ENCODE measurements around the gene FAF1. TPM values are rescaled to one million over a fixed set of nuclear protein-coding genes. Genes with fewer than 3 reads are reported as not detected.

Gene FAF1
- polyA plus RNA-seq, 1 of the 3 experiments (the other 2 are of a cell fraction) = 8.7 TPM

DNA sequence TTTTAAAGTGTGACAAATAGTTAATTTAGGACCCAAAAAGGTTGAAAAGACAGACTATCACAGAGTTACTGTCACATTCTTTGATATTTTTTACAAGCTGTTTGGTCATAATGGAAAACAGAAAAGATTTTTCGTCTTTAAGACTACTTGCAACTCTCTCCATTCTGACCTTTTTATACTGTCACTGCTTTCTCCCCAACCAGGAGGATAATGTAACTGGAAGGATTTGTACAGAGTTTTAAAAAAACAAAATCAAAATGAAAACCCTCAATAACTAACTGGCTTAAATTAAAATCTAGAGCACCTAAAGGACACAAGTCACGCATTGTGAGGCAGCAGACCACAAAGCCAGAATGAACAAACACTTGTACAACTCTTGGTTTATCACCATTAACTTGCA, 257.7 kb downstream of the FAF1 start:
- Histone ChIP-seq H3K4me1 (ENCODE audit: control insufficient read depth in 1 of 2, insufficient read depth in 2 of 2, low read depth in 1 of 2, low read length in 1 of 2) (peaks cover 0 to 2% of the 10 kb centered on the region in 2 experiments; a peak in 1 of 4 replicates), H3K27ac (ENCODE audit: low read depth in 2 of 2, low read length in 1 of 2) (no peak overlapping the region), H3K9ac (no peak overlapping the region), H3K9me2 (no peaks in the 10 kb centered on the region), H3K27me3 (ENCODE audit: insufficient read depth) (no peaks in the 10 kb centered on the region), H4K20me1 (ENCODE audit: insufficient read depth) (no peaks in the 10 kb centered on the region), H3K4me3 (ENCODE audit: low read depth in 2 of 2, low read length in 1 of 2) (no peak overlapping the region), H2AFZ (ENCODE audit: low read depth) (no peak overlapping the region), H3K36me3 (replicated peaks in 1 of 2; ENCODE audit: control insufficient read depth in 1 of 2, insufficient read depth in 2 of 2, low read length in 1 of 2) (peaks cover 0 to 2% of the 10 kb centered on the region in 2 experiments), H3F3A (replicated peaks; ENCODE audit: insufficient read depth) (peaks cover 4% of the 10 kb centered on the region), H3K79me2 (ENCODE audit: insufficient read depth) (no peaks in the 10 kb centered on the region), H3K4me2 (no peak overlapping the region), H3K9me3 (no peaks in the 10 kb centered on the region)
- CTCF ChIA-PET = no interaction called here
- DNase-seq = no peak
- POLR2A ChIA-PET = no interaction called here
- WGBS (ENCODE audit: low lambda C conversion rate) = 93% methylated on average over 2 of the region's 2 CpGs
- TF ChIP-seq, protein P1, sequence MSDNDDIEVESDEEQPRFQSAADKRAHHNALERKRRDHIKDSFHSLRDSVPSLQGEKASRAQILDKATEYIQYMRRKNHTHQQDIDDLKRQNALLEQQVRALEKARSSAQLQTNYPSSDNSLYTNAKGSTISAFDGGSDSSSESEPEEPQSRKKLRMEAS (IDR thresholded peaks at IDR 0.05; ENCODE audit: low read depth) = no peak
- no peak for TF ChIP-seq SIN3A (IDR thresholded peaks at IDR 0.05; ENCODE audit: borderline replicate concordance, low read depth, low read length)
- no peak for TF ChIP-seq FOXJ3 (CRISPR knock-in tag; IDR thresholded peaks at IDR 0.05)
- TF ChIP-seq, protein P2, sequence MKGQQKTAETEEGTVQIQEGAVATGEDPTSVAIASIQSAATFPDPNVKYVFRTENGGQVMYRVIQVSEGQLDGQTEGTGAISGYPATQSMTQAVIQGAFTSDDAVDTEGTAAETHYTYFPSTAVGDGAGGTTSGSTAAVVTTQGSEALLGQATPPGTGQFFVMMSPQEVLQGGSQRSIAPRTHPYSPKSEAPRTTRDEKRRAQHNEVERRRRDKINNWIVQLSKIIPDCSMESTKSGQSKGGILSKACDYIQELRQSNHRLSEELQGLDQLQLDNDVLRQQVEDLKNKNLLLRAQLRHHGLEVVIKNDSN (IDR thresholded peaks at IDR 0.05; ENCODE audit: borderline replicate concordance, low read depth) = no peak
- TF ChIP-seq EP300 (IDR thresholded peaks at IDR 0.05; ENCODE audit: borderline replicate concordance in 1 of 2, low read depth in 1 of 2, low read length in 1 of 2) = no peak

DNA sequence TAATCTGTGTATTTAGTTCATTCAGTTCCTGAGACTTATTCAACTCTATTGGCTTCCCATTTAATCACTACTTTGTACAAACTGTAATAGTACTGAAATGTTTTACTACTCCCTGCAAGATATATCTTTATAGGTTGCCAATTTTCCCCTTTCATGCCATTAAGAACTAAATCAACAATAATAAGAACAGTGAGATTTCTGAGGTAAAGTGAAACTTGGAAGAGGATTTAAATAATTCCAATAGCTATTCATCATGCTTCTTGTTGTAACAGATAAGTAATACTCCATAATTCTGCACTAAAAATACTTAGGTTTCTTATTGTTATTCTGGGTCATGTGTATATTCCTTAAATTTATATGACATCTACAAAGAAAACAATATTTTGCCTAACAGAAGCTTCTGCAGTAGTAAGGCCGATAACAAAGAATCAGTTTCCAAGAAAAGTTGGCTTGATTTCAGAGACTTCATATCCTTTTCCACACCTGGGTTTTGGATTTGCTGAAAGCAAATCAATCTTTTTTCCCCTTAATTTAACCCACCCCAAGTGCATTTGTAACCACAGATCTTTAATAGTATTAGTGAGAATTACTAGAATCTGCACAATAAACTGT, 258.3 kb downstream of the FAF1 start:
- Histone ChIP-seq H3K4me3 (ENCODE audit: low read depth in 2 of 2, low read length in 1 of 2) (no peak overlapping the region), H3K9me3 (no peaks in the 10 kb centered on the region), H3K4me2 (no peak overlapping the region), H3K27me3 (ENCODE audit: insufficient read depth) (no peaks in the 10 kb centered on the region), H3K9me2 (no peaks in the 10 kb centered on the region), H3K36me3 (replicated peaks in 1 of 2; ENCODE audit: control insufficient read depth in 1 of 2, insufficient read depth in 2 of 2, low read length in 1 of 2) (peaks cover 0 to 2% of the 10 kb centered on the region in 2 experiments), H3F3A (replicated peaks; ENCODE audit: insufficient read depth) (peaks cover 4% of the 10 kb centered on the region), H3K4me1 (ENCODE audit: control insufficient read depth in 1 of 2, insufficient read depth in 2 of 2, low read depth in 1 of 2, low read length in 1 of 2) (peaks cover 0 to 2% of the 10 kb centered on the region in 2 experiments; a peak in 1 of 4 replicates), H3K9ac (no peak overlapping the region), H4K20me1 (ENCODE audit: insufficient read depth) (no peaks in the 10 kb centered on the region), H2AFZ (ENCODE audit: low read depth) (no peak overlapping the region), H3K27ac (ENCODE audit: low read depth in 2 of 2, low read length in 1 of 2) (no peak overlapping the region), H3K79me2 (ENCODE audit: insufficient read depth) (no peaks in the 10 kb centered on the region)
- POLR2A ChIA-PET = no interaction called here
- 92% methylated on average over 1 of the region's 1 CpG for WGBS (ENCODE audit: low lambda C conversion rate)
- CTCF ChIA-PET = interaction anchor here (1.3 kb wide), 1 partner anchor 17 kb away, joined by 3 read pairs; no protein-coding TSS in a partner anchor
- TF ChIP-seq, protein P3, sequence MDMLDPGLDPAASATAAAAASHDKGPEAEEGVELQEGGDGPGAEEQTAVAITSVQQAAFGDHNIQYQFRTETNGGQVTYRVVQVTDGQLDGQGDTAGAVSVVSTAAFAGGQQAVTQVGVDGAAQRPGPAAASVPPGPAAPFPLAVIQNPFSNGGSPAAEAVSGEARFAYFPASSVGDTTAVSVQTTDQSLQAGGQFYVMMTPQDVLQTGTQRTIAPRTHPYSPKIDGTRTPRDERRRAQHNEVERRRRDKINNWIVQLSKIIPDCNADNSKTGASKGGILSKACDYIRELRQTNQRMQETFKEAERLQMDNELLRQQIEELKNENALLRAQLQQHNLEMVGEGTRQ (IDR thresholded peaks at IDR 0.05; ENCODE audit: borderline replicate concordance, low read depth, low read length) = no peak
- TF ChIP-seq FOXJ3 (CRISPR knock-in tag; IDR thresholded peaks at IDR 0.05) = no peak
- no peak for TF ChIP-seq POLR2AphosphoS5 (IDR thresholded peaks at IDR 0.05; ENCODE audit: low read depth, low read length)
- no peak for TF ChIP-seq RAD21 (IDR thresholded peaks at IDR 0.05; ENCODE audit: low read length)
- TF ChIP-seq, protein P4, sequence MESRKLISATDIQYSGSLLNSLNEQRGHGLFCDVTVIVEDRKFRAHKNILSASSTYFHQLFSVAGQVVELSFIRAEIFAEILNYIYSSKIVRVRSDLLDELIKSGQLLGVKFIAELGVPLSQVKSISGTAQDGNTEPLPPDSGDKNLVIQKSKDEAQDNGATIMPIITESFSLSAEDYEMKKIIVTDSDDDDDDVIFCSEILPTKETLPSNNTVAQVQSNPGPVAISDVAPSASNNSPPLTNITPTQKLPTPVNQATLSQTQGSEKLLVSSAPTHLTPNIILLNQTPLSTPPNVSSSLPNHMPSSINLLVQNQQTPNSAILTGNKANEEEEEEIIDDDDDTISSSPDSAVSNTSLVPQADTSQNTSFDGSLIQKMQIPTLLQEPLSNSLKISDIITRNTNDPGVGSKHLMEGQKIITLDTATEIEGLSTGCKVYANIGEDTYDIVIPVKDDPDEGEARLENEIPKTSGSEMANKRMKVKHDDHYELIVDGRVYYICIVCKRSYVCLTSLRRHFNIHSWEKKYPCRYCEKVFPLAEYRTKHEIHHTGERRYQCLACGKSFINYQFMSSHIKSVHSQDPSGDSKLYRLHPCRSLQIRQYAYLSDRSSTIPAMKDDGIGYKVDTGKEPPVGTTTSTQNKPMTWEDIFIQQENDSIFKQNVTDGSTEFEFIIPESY (IDR thresholded peaks at IDR 0.05; ENCODE audit: borderline replicate concordance, low read depth) = no peak
- TF ChIP-seq GATA2 (CRISPR knock-in tag; IDR thresholded peaks at IDR 0.05) = no peak
- no peak for TF ChIP-seq JUND (IDR thresholded peaks at IDR 0.05)
- TF ChIP-seq MXI1 (IDR thresholded peaks at IDR 0.05; ENCODE audit: low read depth, low read length) = no peak
- no peak for TF ChIP-seq EZH2phosphoT487 (IDR thresholded peaks at IDR 0.05; ENCODE audit: borderline replicate concordance, low read depth)
- no peak for DNase-seq
